ENCODE data around the gene ARMC12. TPM values are rescaled to one million over a fixed set of nuclear protein-coding genes. Genes with fewer than 3 reads are reported as not detected.

Gene ARMC12
- total and polyA plus RNA-seq, 2 donors (not counting 1 experiment from before 2014, with no cell fraction given), result 0.17 to 0.50 TPM

GRCh38 chr6:35777356-35778102 is 40.7 kb downstream of the ARMC12 start:
- H3K4me2 ChIP-seq (ENCODE audit: extremely low read depth, insufficient read depth, low read length), result no peak overlapping the region
- no peaks in the 10 kb centered on the region for H3K9me3 ChIP-seq (ENCODE audit: control insufficient read depth, insufficient read depth, low read depth, low read length)
- DNase-seq (ENCODE audit: low read depth in 2 of 2), result no peak
- no peak overlapping the region for H2AFZ ChIP-seq (ENCODE audit: low read length)
- no peaks in the 10 kb centered on the region for H3K36me3 ChIP-seq (ENCODE audit: control insufficient read depth, insufficient read depth, low read length)
- H3K9ac ChIP-seq (ENCODE audit: insufficient read depth, low read length), result no peak overlapping the region
- no peak overlapping the region for H3K27ac ChIP-seq (ENCODE audit: insufficient read depth, low read length)
- no peaks in the 10 kb centered on the region for H3K79me2 ChIP-seq (ENCODE audit: control insufficient read depth, insufficient read depth, low read length)
- TF ChIP-seq EZH2 (IDR thresholded peaks at IDR 0.05; ENCODE audit: low read length, missing control alignments) (no peak), CTCF (conservative IDR thresholded peaks at IDR 0.05 in 1 of 2, IDR thresholded peaks at IDR 0.05 in 1 of 2; ENCODE audit: low read depth in 1 of 2, low read length in 2 of 2) (no peak)
- H4K20me1 ChIP-seq (ENCODE audit: control insufficient read depth, extremely low read depth, insufficient read depth, low read length), result no peaks in the 10 kb centered on the region
- H3K27me3 ChIP-seq (ENCODE audit: control insufficient read depth, insufficient read depth, low read length), result peaks cover 16% of the 10 kb centered on the region
- H3K4me3 ChIP-seq (replicated peaks in 1 of 4; ENCODE audit: control extremely low read depth in 1 of 4, insufficient read depth in 1 of 4, low read depth in 3 of 4, low read length in 4 of 4), result no peak overlapping the region
- no peaks in the 10 kb centered on the region for H3K4me1 ChIP-seq (ENCODE audit: control insufficient read depth, extremely low read depth, insufficient read depth, low read length)

- no peak overlapping the region for H3K4me2 ChIP-seq (ENCODE audit: extremely low read depth, insufficient read depth, low read length)
- H4K20me1 ChIP-seq (ENCODE audit: control insufficient read depth, extremely low read depth, insufficient read depth, low read length), result no peaks in the 10 kb centered on the region
- H3K4me3 ChIP-seq (replicated peaks in 1 of 4; ENCODE audit: control extremely low read depth in 1 of 4, insufficient read depth in 1 of 4, low read depth in 3 of 4, low read length in 4 of 4), result no peak overlapping the region
- no peak overlapping the region for H3K9ac ChIP-seq (ENCODE audit: insufficient read depth, low read length)
- H3K4me1 ChIP-seq (ENCODE audit: control insufficient read depth, extremely low read depth, insufficient read depth, low read length), result no peaks in the 10 kb centered on the region
- DNase-seq (ENCODE audit: low read depth in 2 of 2), result no peak
- H3K36me3 ChIP-seq (ENCODE audit: control insufficient read depth, insufficient read depth, low read length), result no peaks in the 10 kb centered on the region
- H3K27me3 ChIP-seq (ENCODE audit: control insufficient read depth, insufficient read depth, low read length), result peaks cover 16% of the 10 kb centered on the region
- no peaks in the 10 kb centered on the region for H3K9me3 ChIP-seq (ENCODE audit: control insufficient read depth, insufficient read depth, low read depth, low read length)
- H3K79me2 ChIP-seq (ENCODE audit: control insufficient read depth, insufficient read depth, low read length), result no peaks in the 10 kb centered on the region
- TF ChIP-seq EZH2 (IDR thresholded peaks at IDR 0.05; ENCODE audit: low read length, missing control alignments), result no peak
- TF ChIP-seq CTCF (conservative IDR thresholded peaks at IDR 0.05 in 1 of 2, IDR thresholded peaks at IDR 0.05 in 1 of 2; ENCODE audit: low read depth in 1 of 2, low read length in 2 of 2), result no peak
- H3K27ac ChIP-seq (ENCODE audit: insufficient read depth, low read length), result no peak overlapping the region
- no peak overlapping the region for H2AFZ ChIP-seq (ENCODE audit: low read length)
Observed at GRCh38 chr6:35778437-35778836, 41.6 kb downstream of the ARMC12 start.

- TF ChIP-seq EZH2 (IDR thresholded peaks at IDR 0.05; ENCODE audit: low read length, missing control alignments), result no peak
- no peak for TF ChIP-seq CTCF (conservative IDR thresholded peaks at IDR 0.05 in 1 of 2, IDR thresholded peaks at IDR 0.05 in 1 of 2; ENCODE audit: low read depth in 1 of 2, low read length in 2 of 2)
- no peaks in the 10 kb centered on the region for H3K36me3 ChIP-seq (ENCODE audit: control insufficient read depth, insufficient read depth, low read length)
- peaks cover 11% of the 10 kb centered on the region for H3K27me3 ChIP-seq (ENCODE audit: control insufficient read depth, insufficient read depth, low read length)
- H3K4me1 ChIP-seq (ENCODE audit: control insufficient read depth, extremely low read depth, insufficient read depth, low read length), result no peaks in the 10 kb centered on the region
- no peaks in the 10 kb centered on the region for H3K79me2 ChIP-seq (ENCODE audit: control insufficient read depth, insufficient read depth, low read length)
- H3K27ac ChIP-seq (ENCODE audit: insufficient read depth, low read length), result no peak within 1 kb of the TSS
- H4K20me1 ChIP-seq (ENCODE audit: control insufficient read depth, extremely low read depth, insufficient read depth, low read length), result no peaks in the 10 kb centered on the region
- DNase-seq (ENCODE audit: low read depth in 2 of 2), result no peak
- no peaks in the 10 kb centered on the region for H3K9me3 ChIP-seq (ENCODE audit: control insufficient read depth, insufficient read depth, low read depth, low read length)
- no peak within 1 kb of the TSS for H3K4me3 ChIP-seq (replicated peaks in 1 of 4; ENCODE audit: control extremely low read depth in 1 of 4, insufficient read depth in 1 of 4, low read depth in 3 of 4, low read length in 4 of 4)
- H3K4me2 ChIP-seq (ENCODE audit: extremely low read depth, insufficient read depth, low read length), result no peak within 1 kb of the TSS
- no peak within 1 kb of the TSS for H3K9ac ChIP-seq (ENCODE audit: insufficient read depth, low read length)
- no peak within 1 kb of the TSS for H2AFZ ChIP-seq (ENCODE audit: low read length)
Observed at GRCh38 chr6:35780719-35781118, 43.9 kb downstream of the ARMC12 start, which contains the start of gene CLPSL1. TSS of gene CLPSL1 (plus strand) at chr6:35781019. CDS start at chr6:35781111, 92 bp downstream.

Data from fibroblast of lung (primary cell).